HL-60 (cell line): ENCODE measurements around the gene SETD5.

ENCODE experiments used
- CTCF ChIP-seq: IDR thresholded peaks from one replicate; pipeline ENCODE4 v1.5.1; 2011; ENCODE audit warnings: low read length, control low read depth, inconsistent platforms; ENCODE audit not compliant: insufficient read depth
- REST ChIP-seq: IDR thresholded peaks from 2 replicates; pipeline ENCODE4 v1.6.1; 2012; ENCODE audit warnings: low read depth; ENCODE audit not compliant: insufficient replicate concordance

GRCh38 chr3:9347887-9348286 is 49.5 kb upstream of the SETD5 start:
- TF ChIP-seq CTCF (no peak), REST (no peak)
